HFFc6 (cell line): ENCODE measurements around the gene TXN2. TPM values are rescaled to one million over a fixed set of nuclear protein-coding genes. Genes with fewer than 3 reads are reported as not detected.
"Not testable (repeated sequence)": the region's sequence is repeated elsewhere in the genome, so short reads cannot be mapped to it uniquely, and the experiment has no call there.

Experiments
- DNase-seq: peaks from one replicate; pipeline ENCODE4 v3.0.0-alpha.2; 2018
- H3K27ac Mint-ChIP-seq: 2 replicates; pipeline ENCODE4 v1.8.0; 2020; ENCODE audit warnings: mild to moderate bottlenecking, mixed read lengths
- H3K27me3 Mint-ChIP-seq: 2 replicates; pipeline ENCODE4 v1.8.0; 2021; ENCODE audit warnings: mild to moderate bottlenecking, moderate library complexity, mixed read lengths; ENCODE audit not compliant: insufficient read depth
- H3K36me3 Mint-ChIP-seq: 2 replicates; pipeline ENCODE4 v1.8.0; 2021; ENCODE audit warnings: low read depth, mixed read lengths
- H3K4me1 Mint-ChIP-seq: 2 replicates; pipeline ENCODE4 v1.8.0; 2020; ENCODE audit warnings: low read depth, mixed read lengths
- H3K4me3 Mint-ChIP-seq: 2 replicates; pipeline ENCODE4 v1.8.0; 2020; ENCODE audit warnings: mild to moderate bottlenecking, moderate library complexity, mixed read lengths
- H3K9me3 Mint-ChIP-seq: 2 replicates; pipeline ENCODE4 v1.8.0; 2020; ENCODE audit warnings: mild to moderate bottlenecking, mixed read lengths
- total RNA-seq, 6 experiments: library from RNA; stranded (reverse); fragmentation: NEBNext Ultra II Directional; extraction: Animal tissue kit (Norgen Biotek cat#: 25700); gene quantifications; 2 replicates in 1 of 6; 3 replicates in 5 of 6; pipeline ENCODE4 v1.2.3, GENCODE V29; 2021
- TF ChIP-seq, protein P1 (sequence below): fragments of 200-600 bp; sonication (generic); IDR thresholded peaks from 2 replicates; pipeline ENCODE4 v1.5.0; 2021; ENCODE audit warnings: antibody characterized with exemption, mild to moderate bottlenecking

The TXN2 gene
- total RNA-seq, 6 experiments from 2014 or later: 90.3 to 109 (median 96.1) TPM

DNA sequence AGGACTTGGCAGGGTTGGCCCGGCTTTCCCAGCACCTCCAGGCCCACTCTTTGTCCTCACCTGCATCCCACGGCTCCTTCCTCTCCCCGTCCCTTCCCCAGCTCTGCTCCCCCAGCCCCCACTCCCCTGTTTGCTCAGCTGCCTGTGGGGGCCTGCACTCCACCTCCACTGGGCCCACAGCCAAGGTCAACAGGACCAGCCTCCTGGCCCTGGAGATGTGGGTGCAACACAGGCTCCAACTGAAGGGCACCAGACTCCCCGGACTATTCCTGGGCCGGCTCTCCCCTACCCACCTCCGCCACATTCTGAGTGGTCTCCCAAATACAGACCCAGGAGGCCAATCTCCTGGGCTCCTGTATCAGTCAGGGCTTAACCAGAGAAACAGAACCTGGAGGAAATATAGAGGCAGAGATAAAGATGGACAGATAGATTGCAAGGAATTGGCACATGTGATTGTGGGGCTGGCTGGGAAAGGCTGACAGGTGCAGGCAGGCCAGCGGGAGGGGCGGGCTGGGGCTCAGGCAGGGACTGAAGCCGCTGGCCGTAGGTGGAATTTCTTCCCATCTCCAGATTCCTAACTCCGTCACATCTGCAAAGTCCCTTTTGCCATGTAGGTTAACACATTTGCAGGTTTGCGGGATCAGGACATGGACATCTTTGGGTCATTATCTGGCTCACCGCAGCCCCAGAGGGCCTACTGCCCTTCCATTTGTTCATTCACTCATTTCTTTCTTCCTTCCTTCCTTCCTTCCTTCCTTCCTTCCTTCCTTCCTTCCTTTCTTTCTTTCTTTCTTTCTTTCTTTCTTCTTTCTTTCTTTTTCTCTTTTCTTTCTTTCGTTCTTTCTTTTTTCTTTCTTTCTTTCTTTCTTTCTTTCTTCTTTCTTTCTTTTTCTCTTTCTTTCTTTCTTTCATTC, 47.9 kb downstream of the TXN2 start:
- Mint-ChIP-seq H3K9me3 (no peaks in the 10 kb centered on the region), H3K27me3 (no peaks in the 10 kb centered on the region; the same call in none of the 2 replicates), H3K27ac (no peak overlapping the region), H3K36me3 (no peaks in the 10 kb centered on the region), H3K4me1 (peaks cover 29% of the 10 kb centered on the region), H3K4me3 (no peak overlapping the region)
- TF ChIP-seq, protein P1, sequence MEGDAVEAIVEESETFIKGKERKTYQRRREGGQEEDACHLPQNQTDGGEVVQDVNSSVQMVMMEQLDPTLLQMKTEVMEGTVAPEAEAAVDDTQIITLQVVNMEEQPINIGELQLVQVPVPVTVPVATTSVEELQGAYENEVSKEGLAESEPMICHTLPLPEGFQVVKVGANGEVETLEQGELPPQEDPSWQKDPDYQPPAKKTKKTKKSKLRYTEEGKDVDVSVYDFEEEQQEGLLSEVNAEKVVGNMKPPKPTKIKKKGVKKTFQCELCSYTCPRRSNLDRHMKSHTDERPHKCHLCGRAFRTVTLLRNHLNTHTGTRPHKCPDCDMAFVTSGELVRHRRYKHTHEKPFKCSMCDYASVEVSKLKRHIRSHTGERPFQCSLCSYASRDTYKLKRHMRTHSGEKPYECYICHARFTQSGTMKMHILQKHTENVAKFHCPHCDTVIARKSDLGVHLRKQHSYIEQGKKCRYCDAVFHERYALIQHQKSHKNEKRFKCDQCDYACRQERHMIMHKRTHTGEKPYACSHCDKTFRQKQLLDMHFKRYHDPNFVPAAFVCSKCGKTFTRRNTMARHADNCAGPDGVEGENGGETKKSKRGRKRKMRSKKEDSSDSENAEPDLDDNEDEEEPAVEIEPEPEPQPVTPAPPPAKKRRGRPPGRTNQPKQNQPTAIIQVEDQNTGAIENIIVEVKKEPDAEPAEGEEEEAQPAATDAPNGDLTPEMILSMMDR: no peak
- DNase-seq: no peak

DNA sequence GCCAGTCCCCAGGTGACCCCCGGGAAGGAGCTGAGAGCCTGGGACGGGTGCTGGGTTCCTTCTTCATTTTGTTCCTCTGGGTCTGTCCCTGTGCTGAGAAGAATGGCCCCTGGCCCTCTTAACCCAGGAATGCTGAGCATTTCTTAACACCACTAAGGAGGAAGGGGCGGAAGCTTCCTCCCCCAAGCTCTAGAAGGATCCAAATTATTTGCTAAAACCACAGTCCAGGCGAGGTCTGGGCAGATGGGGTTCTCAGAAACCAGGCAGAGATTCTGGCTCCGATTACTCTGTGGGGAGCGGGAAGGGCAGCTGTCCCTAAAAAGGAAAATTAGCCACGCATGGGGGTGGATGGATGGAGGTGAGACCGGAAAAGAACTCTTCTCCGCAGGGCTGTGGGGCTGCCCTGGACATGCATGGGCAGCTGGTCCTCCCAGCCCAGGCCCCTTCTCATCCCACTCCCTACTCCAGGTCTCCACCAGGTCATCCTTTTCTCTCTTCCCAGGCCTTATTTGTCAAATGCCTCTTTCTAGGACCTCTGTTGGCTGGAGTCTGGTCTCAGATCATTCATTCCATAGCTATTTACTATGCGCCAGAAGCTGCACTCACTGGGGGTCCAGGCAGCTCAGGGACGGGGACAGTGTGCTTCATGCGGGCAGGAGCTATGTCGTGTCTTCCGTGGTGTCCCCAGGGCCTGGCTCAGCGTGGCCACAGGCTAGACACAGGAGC, 48.7 kb downstream of the TXN2 start:
- TF ChIP-seq, protein P1: no peak
- H3K36me3 Mint-ChIP-seq: no peaks in the 10 kb centered on the region
- no peak overlapping the region for H3K4me3 Mint-ChIP-seq
- DNase-seq: no peak
- H3K4me1 Mint-ChIP-seq: peaks cover 28% of the 10 kb centered on the region
- H3K9me3 Mint-ChIP-seq: no peaks in the 10 kb centered on the region
- no peaks in the 10 kb centered on the region; the same call in none of the 2 replicates for H3K27me3 Mint-ChIP-seq
- H3K27ac Mint-ChIP-seq: peak overlapping the region; percentile 28; the same call in 1 of the 2 replicates

DNA sequence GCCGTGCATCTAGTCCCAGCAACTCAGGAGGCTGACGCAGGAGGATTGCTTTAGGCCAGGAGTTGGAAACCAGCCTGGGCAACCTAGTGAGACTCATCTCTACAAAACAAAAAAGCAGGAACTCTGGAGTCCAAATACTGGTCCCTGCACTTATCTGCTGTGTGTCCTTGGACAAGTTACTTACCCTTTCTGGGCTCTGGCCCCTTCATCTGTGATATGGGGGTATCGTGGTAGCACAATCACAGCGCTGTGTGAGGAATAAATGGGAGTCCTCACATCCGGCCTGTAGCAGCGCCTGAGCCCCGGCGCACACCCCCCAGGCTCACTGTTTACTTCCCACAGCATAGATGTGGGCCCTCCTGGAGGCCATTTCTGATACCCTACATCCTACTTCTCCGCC, 49.5 kb downstream of the TXN2 start:
- Mint-ChIP-seq H3K4me1 (peaks cover 28% of the 10 kb centered on the region), H3K9me3 (no peaks in the 10 kb centered on the region), H3K36me3 (no peaks in the 10 kb centered on the region), H3K27me3 (no peaks in the 10 kb centered on the region; the same call in none of the 2 replicates), H3K27ac (no peak overlapping the region), H3K4me3 (no peak overlapping the region)
- DNase-seq: no peak
- TF ChIP-seq, protein P1: no peak

DNA sequence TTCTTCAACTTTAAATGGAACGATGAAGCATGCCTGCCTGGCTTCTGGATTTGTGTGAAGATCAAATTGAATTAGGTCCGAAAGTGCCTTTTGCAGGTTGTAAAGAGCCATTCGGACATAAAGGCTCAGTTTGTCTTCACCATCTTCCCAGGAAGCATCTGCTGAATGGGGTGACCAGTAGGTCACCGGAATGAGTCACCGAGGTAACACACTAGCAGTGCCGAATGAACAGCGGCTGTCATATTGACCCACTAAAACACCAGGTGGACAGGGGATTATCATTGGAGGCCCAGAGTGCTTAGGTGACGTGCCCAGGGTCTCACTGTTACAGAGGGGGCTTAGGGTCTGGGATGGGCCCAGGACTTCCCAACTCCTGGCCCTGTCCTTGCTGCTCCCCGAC, 50.6 kb downstream of the TXN2 start:
- peaks cover 36% of the 10 kb centered on the region for H3K4me1 Mint-ChIP-seq
- no peaks in the 10 kb centered on the region for H3K9me3 Mint-ChIP-seq
- H3K27me3 Mint-ChIP-seq: no peaks in the 10 kb centered on the region; the same call in none of the 2 replicates
- H3K4me3 Mint-ChIP-seq: no peak overlapping the region
- TF ChIP-seq, protein P1: no peak
- H3K36me3 Mint-ChIP-seq: no peaks in the 10 kb centered on the region
- no peak for DNase-seq
- no peak overlapping the region for H3K27ac Mint-ChIP-seq

DNA sequence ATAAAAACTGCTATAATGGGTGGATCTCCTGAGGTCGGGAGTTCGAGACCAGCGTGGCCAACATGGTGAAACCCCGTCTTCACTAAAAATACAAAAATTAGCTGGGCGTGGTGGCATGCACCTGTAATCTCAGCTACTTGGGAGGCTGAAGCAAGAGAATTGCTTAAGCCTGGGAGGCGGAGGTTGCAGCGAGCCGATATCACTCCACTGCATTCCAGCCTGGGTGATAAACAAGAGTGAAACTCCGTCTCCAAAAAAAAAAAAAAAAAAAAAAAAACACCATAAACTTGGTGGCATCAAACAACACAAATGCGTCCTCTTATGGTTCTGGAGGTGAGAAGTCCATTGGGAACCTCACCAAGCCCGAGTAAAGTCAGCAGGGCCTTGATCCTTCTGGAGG, 53.5 kb downstream of the TXN2 start:
- not testable (repeated sequence) for H3K4me3 Mint-ChIP-seq, H3K27ac Mint-ChIP-seq, H3K36me3 Mint-ChIP-seq, H3K27me3 Mint-ChIP-seq, H3K9me3 Mint-ChIP-seq, DNase-seq
- H3K4me1 Mint-ChIP-seq: peaks cover 45% of the 10 kb centered on the region
